SK-N-SH (cell line): ENCODE data around the gene TUBA1B. TPM values are rescaled to one million over a fixed set of nuclear protein-coding genes. Genes with fewer than 3 reads are reported as not detected.
A peak's percentile ranks its signal among the peaks of the same experiment; 100 is the strongest.

Experiments used
- CTCF ChIA-PET: fragments of 300-600, 350-600 bp; formaldehyde crosslinking; extraction: SDS; loops from one replicate; lab custom pipeline; 2021; lab: Yijun Ruan, JAX
- POLR2A ChIA-PET: fragments of 350-600 bp; sonication (Branson Sonifier 250); formaldehyde crosslinking; extraction: SDS; loops from one replicate; lab custom pipeline; 2020; ENCODE audit warnings: antibody characterized with exemption, inconsistent platforms; lab: Yijun Ruan, JAX
- DNase-seq: peaks from one replicate; pipeline ENCODE4 v3.0.0; 2012
- H2AFZ ChIP-seq: fragments of 200-600 bp; sonication (generic); 2 replicates; pipeline ENCODE4 v1.8.1; 2016; ENCODE audit warnings: antibody characterized with exemption, mild to moderate bottlenecking, low read depth
- H3F3A ChIP-seq: fragments of 200-600 bp; sonication (generic); replicated peaks from 2 replicates; pipeline ENCODE3; 2016; ENCODE audit warnings: antibody characterized with exemption, mild to moderate bottlenecking; ENCODE audit not compliant: insufficient read depth
- H3K27ac ChIP-seq, 2 experiments: fragments of 200-500 bp in 1 of 2; fragments of 200-600 bp in 1 of 2; sonication (Bioruptor generic) in 1 of 2; sonication (generic), shearing (Covaris generic) in 1 of 2; 2 replicates each; pipeline versions ENCODE4 v1.5.1 to v1.6.1; 2014 to 2016; ENCODE audit warnings: low read depth in 2 of 2, inconsistent platforms in 1 of 2, low read length in 1 of 2, mild to moderate bottlenecking in 1 of 2, mixed read lengths in 1 of 2
- H3K27me3 ChIP-seq: fragments of 200-600 bp; sonication (generic), shearing (Covaris generic); 2 replicates; pipeline ENCODE4 v1.6.1; 2016; ENCODE audit warnings: mixed run types; ENCODE audit not compliant: insufficient read depth
- H3K36me3 ChIP-seq, 2 experiments: fragments of 200-500 bp in 1 of 2; fragments of 200-600 bp in 1 of 2; sonication (Bioruptor generic) in 1 of 2; sonication (generic) in 1 of 2; replicated peaks in 1 of 2; 2 replicates each; pipeline versions ENCODE3 to v1.5.1; 2014 to 2016; ENCODE audit warnings: low read length in 1 of 2, mild to moderate bottlenecking in 1 of 2; ENCODE audit not compliant: insufficient read depth in 2 of 2, control insufficient read depth in 1 of 2
- H3K4me1 ChIP-seq, 2 experiments: fragments of 200-500 bp in 1 of 2; fragments of 200-600 bp in 1 of 2; sonication (Bioruptor generic) in 1 of 2; sonication (generic), shearing (Covaris generic) in 1 of 2; 2 replicates each; pipeline versions ENCODE4 v1.5.1 to v1.6.1; 2014 to 2016; ENCODE audit warnings: low read depth in 1 of 2, low read length in 1 of 2, mixed run types in 1 of 2; ENCODE audit not compliant: insufficient read depth in 2 of 2, control insufficient read depth in 1 of 2
- H3K4me2 ChIP-seq: fragments of 200-600 bp; sonication (generic), shearing (Covaris generic); 2 replicates; pipeline ENCODE4 v1.6.1; 2017; ENCODE audit warnings: mixed run types
- H3K4me3 ChIP-seq, 2 experiments: fragments of 200-500 bp in 1 of 2; fragments of 200-600 bp in 1 of 2; sonication (Bioruptor generic) in 1 of 2; sonication (generic), shearing (Covaris generic) in 1 of 2; 2 replicates each; pipeline versions ENCODE4 v1.5.1 to v1.8.1; 2014 to 2016; ENCODE audit warnings: low read depth in 2 of 2, inconsistent platforms in 1 of 2, low read length in 1 of 2, mild to moderate bottlenecking in 1 of 2, mixed read lengths in 1 of 2, moderate library complexity in 1 of 2
- H3K79me2 ChIP-seq: fragments of 200-600 bp; sonication (generic); 2 replicates; pipeline ENCODE4 v1.8.1; 2017; ENCODE audit warnings: mild to moderate bottlenecking; ENCODE audit not compliant: insufficient read depth
- H3K9ac ChIP-seq: fragments of 200-600 bp; sonication (generic); 2 replicates; pipeline ENCODE4 v1.6.1; 2017; ENCODE audit warnings: mixed run types
- H3K9me2 ChIP-seq: fragments of 200-600 bp; sonication (generic); 2 replicates; pipeline ENCODE4 v1.6.1; 2017; ENCODE audit warnings: mixed run types
- H3K9me3 ChIP-seq: fragments of 200-600 bp; sonication (generic); 2 replicates; pipeline ENCODE4 v1.6.1; 2017; ENCODE audit warnings: mixed run types, mild to moderate bottlenecking, moderate library complexity
- H4K20me1 ChIP-seq: fragments of 200-600 bp; sonication (generic); 2 replicates; pipeline ENCODE4 v1.6.1; 2017; ENCODE audit warnings: mild to moderate bottlenecking, mixed run types; ENCODE audit not compliant: insufficient read depth
- CHD2 ChIP-seq: fragments of 150-350 bp; IDR thresholded peaks from 2 replicates; pipeline ENCODE4 v1.6.1; 2018; ENCODE audit warnings: low read length; ENCODE audit not compliant: partially characterized antibody
- EP300 ChIP-seq, 2 experiments: IDR thresholded peaks; 2 replicates each; pipeline versions ENCODE4 v1.4.0 to v1.6.1; 2012; ENCODE audit warnings: borderline replicate concordance in 1 of 2, low read depth in 1 of 2, low read length in 1 of 2
- EZH2phosphoT487 ChIP-seq: fragments of 200-600 bp; sonication (generic); IDR thresholded peaks from 2 replicates; pipeline ENCODE4 v1.6.1; 2017; ENCODE audit warnings: low read depth, mixed run types, mild to moderate bottlenecking, antibody characterized with exemption, moderate library complexity, borderline replicate concordance
- FOSL2 ChIP-seq: IDR thresholded peaks from 2 replicates; pipeline ENCODE4 v1.4.0; 2012; ENCODE audit warnings: low read depth, mild to moderate bottlenecking, moderate library complexity, borderline replicate concordance
- FOXJ3 ChIP-seq: sonication (generic); formaldehyde crosslinking; IDR thresholded peaks from 2 replicates; pipeline ENCODE4 v1.5.1; 2020; ENCODE audit warnings: mild to moderate bottlenecking, missing genetic modification reagents
- GABPA ChIP-seq: IDR thresholded peaks from 2 replicates; pipeline ENCODE4 v1.4.0; 2012; ENCODE audit warnings: low read depth, mild to moderate bottlenecking
- GATA2 ChIP-seq: sonication (generic); formaldehyde crosslinking; IDR thresholded peaks from 2 replicates; pipeline ENCODE4 v1.5.0; 2020; ENCODE audit warnings: mild to moderate bottlenecking, missing genetic modification reagents
- MEF2A ChIP-seq: IDR thresholded peaks from 2 replicates; pipeline ENCODE4 v1.4.0; 2012; ENCODE audit warnings: low read depth, borderline replicate concordance
- NRF1 ChIP-seq: IDR thresholded peaks from 2 replicates; pipeline ENCODE4 v1.6.1; 2012; ENCODE audit warnings: low read depth, mild to moderate bottlenecking, low read length
- RAD21 ChIP-seq: IDR thresholded peaks from 2 replicates; pipeline ENCODE4 v1.6.1; 2012; ENCODE audit warnings: mild to moderate bottlenecking, low read length
- SIN3A ChIP-seq: IDR thresholded peaks from 2 replicates; pipeline ENCODE4 v1.6.1; 2012; ENCODE audit warnings: low read depth, mild to moderate bottlenecking, low read length, moderate library complexity, borderline replicate concordance
- SMC3 ChIP-seq: IDR thresholded peaks from 2 replicates; pipeline ENCODE4 v1.6.1; 2012; ENCODE audit warnings: low read depth, low read length, improper control_type of control experiment
- TCF12 ChIP-seq: IDR thresholded peaks from 2 replicates; pipeline ENCODE4 v1.4.0; 2012
- USF2 ChIP-seq: fragments of 150-350 bp; IDR thresholded peaks from 2 replicates; pipeline ENCODE4 v1.6.1; 2017; ENCODE audit warnings: antibody characterized with exemption, low read length, low read depth, borderline replicate concordance
- YY1 ChIP-seq: IDR thresholded peaks from 2 replicates; pipeline ENCODE4 v1.4.0; 2012; ENCODE audit warnings: low read depth, mild to moderate bottlenecking
- WGBS: methylation state at CpG from one replicate; pipeline ENCODE4 v1.1.6; 2017; ENCODE audit warnings: low lambda C conversion rate; 5-methylcytosine and 5-hydroxymethylcytosine counted together
- polyA plus RNA-seq, 3 experiments: library from polyadenylated mRNA; depleted of rRNA; stranded (reverse); fragments of >200 nt; gene quantifications; 2 replicates each; pipeline ENCODE4 v1.2.3, GENCODE V29; 2012
- TF ChIP-seq, protein P1 (sequence below): IDR thresholded peaks from 2 replicates; pipeline ENCODE4; 2012

TUBA1B gene
- polyA plus RNA-seq, 1 of the 3 experiments (the other 2 are of a cell fraction), result 2,454 TPM

DNA sequence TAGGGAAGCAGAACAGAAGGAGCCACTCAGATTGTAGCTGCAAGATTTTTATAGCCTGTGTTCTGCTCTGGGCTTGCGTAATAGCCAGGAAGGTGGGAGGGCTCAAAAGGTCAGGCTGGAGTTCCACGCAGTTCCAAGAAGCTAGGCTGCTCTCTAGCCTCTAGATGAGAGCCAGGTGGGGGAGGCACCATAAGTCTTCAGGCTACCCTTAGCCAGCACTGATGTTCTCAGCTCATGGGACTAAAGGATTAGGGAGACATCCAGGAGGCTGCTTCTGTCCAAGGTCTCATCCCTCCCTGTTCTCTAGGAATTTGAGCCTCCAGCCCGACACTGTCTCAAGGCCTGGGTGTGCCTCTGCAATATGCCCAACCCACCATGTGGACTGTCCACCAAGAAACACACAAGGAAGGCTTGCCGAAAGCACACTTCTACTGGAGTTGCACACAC, 22.2 kb downstream of the TUBA1B start:
- peaks cover 13 to 25% of the 10 kb centered on the region in 2 experiments for H3K36me3 ChIP-seq
- peaks cover 43% of the 10 kb centered on the region; the same call in 1 of the 2 replicates for H4K20me1 ChIP-seq
- DNase-seq, result no peak
- ChIA-PET POLR2A (interaction anchor here (1.2 to 4.3 kb wide), 6 partner anchors 9 to 126 kb away, joined by 3 to 28 read pairs (median 6); partner anchors contain the start of genes DHH, TUBA1A and TUBA1B), CTCF (interaction anchor here (0.7 to 25.0 kb wide), 9 partner anchors 10 to 238 kb away, joined by 3 to 315 read pairs (median 30); partner anchors contain the start of genes DHH, DNAJC22, TUBA1A and TUBA1B)
- H3K4me2 ChIP-seq, result peak overlapping the region; percentile 97
- peak overlapping the region in 1 of 2 experiments; percentile 88; a peak in 1 of 4 replicates for H3K27ac ChIP-seq
- no peaks in the 10 kb centered on the region for H3K9me3 ChIP-seq
- H3K4me1 ChIP-seq, result peaks cover 0 to 12% of the 10 kb centered on the region in 2 experiments; a peak in 1 of 4 replicates
- WGBS, result 75% methylated on average over 4 of the region's 4 CpGs
- peak overlapping the region; percentile 82 to 100 for H3K4me3 ChIP-seq
- H3K9me2 ChIP-seq, result no peaks in the 10 kb centered on the region
- H3K9ac ChIP-seq, result no peak overlapping the region
- H3F3A ChIP-seq, result no peaks in the 10 kb centered on the region
- no peak overlapping the region for H2AFZ ChIP-seq
- peaks cover 42% of the 10 kb centered on the region for H3K79me2 ChIP-seq
- TF ChIP-seq CHD2 (no peak), TCF12 (no peak), GABPA (no peak), GATA2 (no peak), FOSL2 (no peak)
- TF ChIP-seq, protein P1, sequence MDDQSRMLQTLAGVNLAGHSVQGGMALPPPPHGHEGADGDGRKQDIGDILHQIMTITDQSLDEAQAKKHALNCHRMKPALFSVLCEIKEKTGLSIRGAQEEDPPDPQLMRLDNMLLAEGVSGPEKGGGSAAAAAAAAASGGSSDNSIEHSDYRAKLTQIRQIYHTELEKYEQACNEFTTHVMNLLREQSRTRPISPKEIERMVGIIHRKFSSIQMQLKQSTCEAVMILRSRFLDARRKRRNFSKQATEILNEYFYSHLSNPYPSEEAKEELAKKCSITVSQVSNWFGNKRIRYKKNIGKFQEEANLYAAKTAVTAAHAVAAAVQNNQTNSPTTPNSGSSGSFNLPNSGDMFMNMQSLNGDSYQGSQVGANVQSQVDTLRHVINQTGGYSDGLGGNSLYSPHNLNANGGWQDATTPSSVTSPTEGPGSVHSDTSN, result no peak
- no peaks in the 10 kb centered on the region for H3K27me3 ChIP-seq

DNA sequence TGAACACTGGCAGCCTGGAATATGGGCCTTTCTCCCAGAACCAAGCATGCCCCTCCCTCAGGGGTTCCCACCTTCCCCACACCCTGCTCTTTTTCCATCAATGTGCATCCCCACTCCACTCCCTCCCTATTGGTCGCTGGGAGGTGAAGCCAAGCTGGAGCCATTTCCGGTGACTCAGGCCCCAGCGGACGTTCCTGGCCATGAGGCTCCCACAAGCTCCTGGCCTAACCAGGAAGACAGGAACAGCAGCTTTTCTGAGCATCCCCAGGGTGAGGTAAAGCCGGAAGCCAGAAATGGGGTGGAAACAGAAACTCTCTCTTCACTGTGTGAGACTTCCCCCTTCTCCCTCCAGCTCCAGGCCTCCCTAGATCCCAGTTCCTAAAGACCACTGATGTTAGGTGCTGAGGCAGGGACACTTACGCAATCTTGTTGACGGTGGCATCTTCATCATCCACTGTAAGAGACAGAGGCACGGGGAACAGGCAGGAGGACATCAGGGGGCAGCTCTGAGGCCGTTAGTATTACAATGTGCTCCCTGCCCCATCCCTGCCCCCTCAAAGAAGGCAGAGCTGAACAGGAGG, 25.6 kb downstream of the TUBA1B start:
- Histone ChIP-seq H3K4me1 (peaks cover 0 to 12% of the 10 kb centered on the region in 2 experiments; a peak in 1 of 4 replicates), H3F3A (no peaks in the 10 kb centered on the region), H3K36me3 (peaks cover 29 to 58% of the 10 kb centered on the region in 2 experiments), H3K9me2 (no peaks in the 10 kb centered on the region), H2AFZ (no peak overlapping the region), H3K9ac (no peak overlapping the region), H3K27me3 (no peaks in the 10 kb centered on the region), H3K9me3 (no peaks in the 10 kb centered on the region), H3K4me2 (no peak overlapping the region), H3K4me3 (no peak overlapping the region), H3K27ac (no peak overlapping the region), H4K20me1 (peaks cover 43% of the 10 kb centered on the region; the same call in 1 of the 2 replicates), H3K79me2 (peaks cover 42% of the 10 kb centered on the region)
- WGBS, result 79% methylated on average over 8 of the region's 9 CpGs
- TF ChIP-seq YY1 (no peak), GABPA (no peak), CHD2 (no peak)
- ChIA-PET POLR2A (interaction anchor here (0.9 to 2.0 kb wide), 2 partner anchors 11 to 14 kb away, joined by 3 to 9 read pairs; partner anchors contain the start of gene DHH), CTCF (interaction anchor here (1.0 to 25.0 kb wide), 9 partner anchors 7 to 226 kb away, joined by 3 to 315 read pairs (median 10); partner anchors contain the start of genes DHH, RHEBL1 and TUBA1B)
- no peak for DNase-seq

GRCh38 chr12:49104822-49105221, 26.4 kb downstream of the TUBA1B start:
- POLR2A ChIA-PET, result interaction anchor here (0.7 to 2.0 kb wide), 2 partner anchors 11 to 25 kb away, joined by 5 to 9 read pairs; partner anchors contain the start of gene DHH
- H3K9me3 ChIP-seq, result no peaks in the 10 kb centered on the region
- no peak for TF ChIP-seq MEF2A
- no peak for TF ChIP-seq NRF1
- no peak for TF ChIP-seq EZH2phosphoT487
- TF ChIP-seq EP300 (IDR thresholded peaks at IDR 0.05; ENCODE audit: borderline replicate concordance in 1 of 2, low read depth in 1 of 2, low read length in 1 of 2), result no peak
- no peak for TF ChIP-seq USF2
- TF ChIP-seq, protein P1, result no peak
- no peak for TF ChIP-seq SMC3
- no peak for TF ChIP-seq FOXJ3
- no peak for TF ChIP-seq SIN3A
- TF ChIP-seq GATA2, result no peak
- TF ChIP-seq RAD21, result no peak

More at GRCh38 chr12:49104822-49105221, 26.4 kb downstream of the TUBA1B start:
- Histone ChIP-seq H2AFZ (no peak overlapping the region), H4K20me1 (peaks cover 43% of the 10 kb centered on the region; the same call in 1 of the 2 replicates), H3K9me2 (no peaks in the 10 kb centered on the region), H3K27me3 (no peaks in the 10 kb centered on the region), H3K27ac (no peak overlapping the region), H3K4me1 (peaks cover 0 to 12% of the 10 kb centered on the region in 2 experiments; a peak in 1 of 4 replicates), H3K9ac (no peak overlapping the region), H3K4me3 (no peak overlapping the region), H3K4me2 (no peak overlapping the region), H3K79me2 (peaks cover 36% of the 10 kb centered on the region), H3F3A (no peaks in the 10 kb centered on the region), H3K36me3 (peaks cover 32 to 65% of the 10 kb centered on the region in 2 experiments)
- 57% methylated on average over 1 of the region's 3 CpGs for whole genome bisulfite sequencing
- DNase-seq, result no peak
- CTCF ChIA-PET, result interaction anchor here (0.7 to 25.0 kb wide), 9 partner anchors 6 to 36 kb away, joined by 3 to 315 read pairs (median 10); partner anchors contain the start of genes DHH, RHEBL1 and TUBA1B
